GM19023 (cell line): ENCODE data around the gene CD59.
"Not testable (repeated sequence)": the region's sequence is repeated elsewhere in the genome, so short reads cannot be mapped to it uniquely, and the experiment has no call there.

Experiments
- ATAC-seq: cut with Tn5 transposase; IDR thresholded peaks from one replicate; pipeline ENCODE4 v1.9.1; 2021; ENCODE audit warnings: mild to moderate bottlenecking, moderate library complexity; ENCODE audit not compliant: unreplicated experiment

Gene CD59

DNA sequence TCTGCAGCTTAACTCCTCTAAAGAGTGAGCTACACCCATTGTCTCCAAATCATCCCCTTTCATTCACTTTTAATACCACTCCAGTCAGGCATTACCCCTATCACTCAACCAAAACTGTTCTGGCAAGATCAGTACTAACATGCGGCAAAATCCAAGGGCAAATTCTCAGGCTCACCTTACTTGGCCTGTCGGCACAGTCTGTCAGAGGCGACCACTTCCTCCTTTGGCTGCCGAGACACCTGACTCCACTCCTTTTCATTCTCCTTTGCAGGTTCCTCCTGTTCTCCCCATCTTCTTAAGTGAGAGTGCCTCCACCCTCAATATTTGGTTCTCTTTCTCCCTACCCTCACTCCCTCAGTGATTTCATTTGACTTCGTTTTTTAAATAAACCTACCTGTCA, 39.8 kb downstream of the CD59 start:
- ATAC-seq, result no peak

DNA sequence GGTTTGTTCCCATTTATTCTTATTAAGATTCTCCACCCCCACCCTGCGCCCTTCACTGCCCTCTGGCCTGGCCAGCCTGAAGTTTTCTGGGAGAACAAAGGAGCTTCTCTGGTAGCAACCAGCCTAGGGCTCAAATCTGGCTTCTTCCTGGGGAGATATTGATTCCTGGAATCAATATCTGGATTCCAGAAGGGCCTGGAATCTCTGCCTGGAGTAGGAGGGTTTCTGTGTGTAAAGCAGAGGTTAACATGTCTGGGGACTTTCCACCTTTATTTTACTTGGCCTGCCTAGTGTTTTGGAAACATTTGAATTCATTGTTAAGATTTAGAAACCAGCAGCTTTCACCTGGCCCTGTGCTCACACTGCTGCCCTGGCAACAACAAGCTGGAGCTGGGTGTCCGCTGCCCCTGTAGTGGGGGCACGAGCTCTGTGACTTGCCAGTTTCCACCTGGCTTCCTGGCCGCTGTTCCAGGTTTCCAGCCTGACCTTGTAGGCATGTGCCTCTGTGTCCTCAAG, 41.1 kb downstream of the CD59 start:
- no peak for ATAC-seq

DNA sequence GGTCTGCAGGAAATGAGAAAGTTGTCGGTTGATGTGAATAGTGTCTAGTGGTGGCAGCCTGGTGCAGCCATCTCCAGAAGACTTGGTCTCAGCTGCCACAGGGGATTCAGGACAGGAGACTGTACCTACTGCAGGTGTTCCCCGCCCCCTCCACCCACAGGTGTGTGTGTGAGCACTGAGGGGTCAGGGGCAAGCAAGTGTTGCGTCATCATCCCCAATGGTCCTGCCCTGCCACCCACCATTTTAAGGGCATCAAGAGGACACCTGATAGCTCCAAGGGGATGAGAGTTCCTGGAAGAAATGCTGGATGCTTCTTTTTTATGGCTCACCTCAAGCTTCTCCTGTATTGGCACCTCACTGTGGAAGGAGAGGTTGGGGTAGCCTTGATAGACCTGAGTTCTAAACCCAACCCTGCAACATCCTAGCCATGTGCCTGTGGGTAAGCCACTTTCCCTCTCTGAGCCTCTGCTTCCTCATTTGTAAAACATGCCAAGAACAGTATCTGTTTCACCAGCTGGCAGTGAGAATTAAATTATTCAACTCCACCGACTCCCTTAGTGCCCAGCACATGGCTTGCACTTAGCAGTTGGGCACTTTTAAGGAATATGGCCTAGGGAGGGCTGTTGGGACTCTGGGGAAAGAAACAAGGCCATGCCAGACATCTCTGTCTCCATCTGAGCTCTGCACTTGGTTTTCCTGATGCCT, 41.7 kb downstream of the CD59 start:
- no peak for ATAC-seq

DNA sequence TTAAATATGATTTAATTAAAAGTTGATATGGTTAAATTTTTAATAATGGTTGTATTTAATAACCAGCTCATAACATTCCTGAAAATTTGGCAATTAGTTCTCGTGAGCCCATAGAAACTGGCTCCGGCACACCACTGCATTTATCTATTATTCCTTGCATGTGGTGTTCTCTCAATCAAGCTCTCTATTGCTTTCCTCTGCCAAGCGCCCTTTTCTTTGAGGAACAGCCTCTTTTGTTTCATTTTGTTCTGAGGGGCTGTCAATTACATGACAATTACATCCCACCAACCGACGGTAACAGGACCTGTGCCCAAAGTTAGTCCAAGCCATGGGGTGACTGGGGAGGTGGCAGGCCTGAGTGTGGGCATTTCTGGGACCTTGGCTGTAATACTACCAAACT, 43.7 kb downstream of the CD59 start:
- no peak for ATAC-seq

DNA sequence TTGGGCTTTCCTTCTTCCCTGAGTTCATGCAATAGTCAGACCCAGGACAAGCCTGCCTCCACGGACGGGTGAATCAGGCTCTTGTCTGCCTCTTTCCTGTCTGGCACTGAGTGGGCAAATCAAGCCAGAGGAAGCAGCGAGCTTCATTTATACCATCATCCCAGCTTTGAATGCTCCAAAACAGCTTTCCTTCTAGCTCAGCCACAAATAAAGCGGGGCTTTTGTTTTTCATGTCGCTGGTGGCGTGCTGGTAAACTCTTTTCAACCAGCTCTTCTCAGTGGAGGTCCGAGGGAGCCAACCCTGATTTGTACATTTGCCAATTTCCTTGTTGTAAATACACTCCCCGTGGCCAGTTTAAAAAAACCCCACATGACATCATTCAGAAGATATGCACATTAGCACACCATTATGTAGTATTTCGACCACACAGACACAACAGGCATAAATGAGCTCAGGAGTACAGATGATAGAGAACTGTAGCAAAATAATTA, 44.2 kb downstream of the CD59 start:
- no peak for ATAC-seq

DNA sequence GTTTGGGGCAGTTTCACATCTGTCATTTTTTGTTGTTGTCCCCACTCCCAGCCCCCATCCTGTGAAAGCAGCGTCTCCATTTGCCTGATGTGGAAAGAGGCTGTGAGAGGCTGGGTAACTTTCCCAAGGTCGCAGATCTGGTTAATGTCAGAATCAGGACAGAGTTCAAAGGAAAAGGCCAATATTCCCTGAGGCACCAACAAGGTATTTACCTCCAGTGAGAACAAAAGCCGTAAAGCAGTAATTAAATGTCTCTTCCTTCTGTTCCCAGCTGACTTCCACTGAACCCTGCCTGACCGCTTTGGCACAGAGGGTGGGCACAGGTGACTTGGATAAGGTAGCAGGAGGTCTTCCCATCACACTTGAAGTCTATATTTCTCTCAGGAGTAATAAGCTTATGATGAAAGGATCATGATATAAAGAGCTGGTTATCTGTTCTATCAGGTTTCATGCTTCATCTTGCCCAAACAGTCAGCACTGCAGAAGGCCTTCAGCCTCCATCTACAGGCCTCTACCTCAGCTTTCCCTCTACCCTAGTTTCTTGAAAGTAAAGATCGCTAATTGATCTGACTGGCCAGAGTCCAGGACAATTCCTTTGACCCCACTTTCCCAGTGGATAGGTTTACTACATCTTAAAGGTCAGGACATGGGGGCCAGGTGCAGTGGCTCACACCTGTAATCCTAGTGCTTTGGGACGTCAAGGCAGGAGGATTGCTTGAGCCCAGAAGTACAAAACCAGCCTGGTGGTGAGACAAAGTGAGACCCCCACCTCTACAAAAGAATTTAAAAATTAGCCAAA, 45.0 kb downstream of the CD59 start:
- ATAC-seq, result no peak

DNA sequence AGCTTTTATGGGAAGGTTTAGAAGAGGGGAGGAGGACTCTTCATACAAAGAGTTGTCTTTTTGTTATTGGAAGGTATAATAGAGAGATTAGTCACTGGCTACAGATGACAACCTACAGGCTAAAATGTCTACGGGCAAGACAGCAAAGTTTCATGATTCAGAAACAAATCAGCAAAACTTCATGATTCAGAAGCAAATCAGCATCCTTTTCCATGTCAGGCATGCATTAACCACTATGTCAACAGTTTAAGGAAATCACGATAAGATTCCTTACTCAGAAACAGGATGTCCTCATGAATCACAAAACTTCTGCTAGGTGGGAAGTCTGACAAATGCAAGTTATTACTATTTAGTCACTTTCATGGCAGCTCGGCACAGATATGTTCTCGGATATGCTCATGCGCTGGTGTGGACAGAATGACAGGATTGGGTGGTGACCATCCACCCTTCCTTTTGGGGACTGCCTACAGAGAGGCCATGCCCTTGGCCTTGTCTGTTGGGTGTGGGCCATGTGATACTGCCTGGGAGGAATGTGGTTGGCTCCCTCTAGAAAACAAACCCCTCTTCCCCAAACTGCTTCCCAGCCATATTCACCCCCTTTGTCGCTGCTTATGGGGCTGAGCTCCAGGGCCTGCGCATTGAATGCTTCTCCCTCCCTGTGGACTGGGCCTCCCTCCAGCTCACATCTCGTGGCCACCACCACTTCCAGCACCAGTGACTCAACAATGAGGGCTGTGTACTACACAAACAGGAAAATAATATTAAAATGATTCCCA, 45.7 kb downstream of the CD59 start:
- ATAC-seq, result no peak

DNA sequence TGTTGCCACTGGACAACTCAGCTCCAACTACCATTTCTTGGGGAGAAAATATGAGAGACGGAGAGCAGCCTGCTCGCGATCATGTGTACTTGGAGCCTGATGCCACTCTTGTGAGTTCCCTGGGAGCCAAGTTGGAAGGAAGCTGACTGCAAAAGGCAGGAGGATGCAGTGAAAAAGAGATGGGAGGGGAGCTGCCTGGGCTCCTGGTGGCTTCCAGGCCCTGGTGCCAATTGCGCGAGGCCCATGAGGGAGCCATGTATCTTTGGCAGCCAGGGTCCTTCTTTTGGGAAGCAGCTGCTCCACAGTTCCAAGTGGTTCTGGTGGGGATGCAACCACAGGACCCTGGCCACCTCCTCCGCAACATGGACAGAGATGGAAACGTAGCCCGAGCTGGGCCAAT, 46.7 kb downstream of the CD59 start:
- no peak for ATAC-seq

DNA sequence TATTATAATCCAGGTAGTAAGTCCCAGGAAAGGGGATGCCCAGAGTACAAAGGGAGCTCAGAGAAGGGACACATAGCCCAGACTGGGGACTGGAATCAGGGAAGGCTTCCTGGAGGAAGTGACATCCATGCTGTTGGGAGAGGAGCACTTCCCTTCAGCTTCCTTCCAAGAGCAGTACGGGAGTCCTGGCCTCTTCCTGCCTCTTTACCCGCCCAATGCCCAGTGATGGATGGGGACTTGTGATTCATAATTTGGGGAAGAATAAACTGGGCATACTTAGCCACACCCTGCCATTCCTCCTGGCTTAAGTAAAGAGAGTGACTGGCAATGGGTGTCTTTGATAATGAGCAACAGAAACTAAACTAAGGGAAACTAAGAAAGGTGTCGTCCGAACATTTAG, 47.1 kb downstream of the CD59 start:
- ATAC-seq, result no peak

DNA sequence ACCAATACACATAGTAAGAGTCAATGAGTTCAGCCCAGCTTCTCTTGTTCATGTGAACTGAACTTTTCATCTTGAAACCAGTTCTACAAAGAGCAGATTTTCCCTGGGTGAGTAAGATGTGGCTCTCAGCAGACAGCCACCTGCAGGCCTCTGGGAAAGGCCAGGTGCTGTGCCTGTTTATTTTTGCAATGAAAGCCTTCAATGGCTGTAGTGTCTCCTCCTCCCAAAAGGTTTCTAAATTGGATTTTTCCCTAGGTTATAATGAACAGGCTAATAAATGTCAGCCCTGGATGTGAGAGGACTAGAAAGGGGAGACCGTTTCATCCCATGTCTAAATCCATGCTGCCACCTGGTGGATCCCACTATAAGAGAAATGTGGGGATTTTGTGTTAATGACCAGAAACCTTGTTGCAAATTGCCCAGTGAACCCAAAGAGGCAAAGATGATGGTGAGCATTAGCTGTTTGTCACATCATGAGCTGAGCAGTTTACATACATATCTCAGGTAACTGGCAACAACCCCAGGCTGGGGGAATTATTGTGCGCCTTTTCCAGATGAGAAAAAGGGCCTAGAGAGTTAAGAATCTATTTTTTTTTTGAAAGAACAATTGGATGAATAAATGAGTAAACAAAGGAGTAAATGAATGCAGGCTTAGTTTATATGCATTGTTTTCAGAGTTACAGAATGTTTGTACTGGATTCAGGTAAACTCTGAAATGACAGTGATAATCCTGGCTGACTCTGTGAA, 48.3 kb downstream of the CD59 start:
- ATAC-seq, result peak; percentile 67

DNA sequence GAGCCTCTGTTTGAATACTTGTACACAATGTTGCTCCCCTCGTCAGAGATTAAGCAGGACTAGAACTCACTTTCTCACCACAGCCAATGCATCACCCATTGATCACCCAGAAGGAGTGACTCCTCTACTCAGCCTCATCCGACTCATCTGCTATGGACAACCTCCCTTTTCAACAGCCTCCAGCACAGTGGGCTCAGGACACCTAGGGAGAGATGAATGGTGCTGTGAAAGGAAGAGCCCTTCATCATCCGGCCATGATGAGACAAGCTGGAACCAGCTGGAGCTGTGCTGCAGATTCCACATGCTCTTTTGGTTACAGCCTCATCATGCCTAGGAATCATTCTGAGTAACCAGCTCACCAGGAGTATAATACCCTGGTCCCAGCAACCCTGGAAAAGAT, 51.1 kb downstream of the CD59 start:
- no peak for ATAC-seq

DNA sequence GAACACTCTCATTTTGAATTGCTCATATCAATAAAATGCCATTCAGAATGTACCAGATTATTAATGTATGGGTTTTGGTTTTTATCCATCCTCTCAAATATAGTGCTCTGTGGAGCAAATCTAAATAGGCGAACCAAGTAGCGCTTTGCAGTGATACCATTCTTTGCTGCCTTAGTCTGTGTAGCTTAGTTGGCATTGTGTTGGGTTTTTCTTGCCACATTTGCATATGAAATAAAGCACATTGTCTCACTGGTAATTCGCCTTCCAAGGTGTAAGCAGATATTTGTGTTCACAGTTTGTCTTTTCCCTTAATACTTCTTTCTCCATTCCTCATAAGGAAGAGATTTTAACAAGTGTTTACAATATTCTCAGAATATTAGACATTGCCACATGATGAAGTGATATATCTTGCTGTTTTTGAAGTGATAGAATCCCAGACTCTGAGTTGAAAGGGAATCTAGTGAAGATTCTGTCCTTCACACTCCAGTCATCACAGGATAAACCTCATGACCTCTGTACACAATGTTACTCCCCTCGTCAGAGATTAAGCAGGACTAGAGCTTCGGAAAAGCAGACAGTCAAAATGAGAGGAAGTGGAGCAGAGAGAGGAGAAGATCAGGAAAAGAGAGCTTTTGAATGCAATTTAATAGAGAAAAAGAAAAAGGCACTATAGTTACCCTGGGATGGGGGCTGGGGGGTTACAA, 52.1 kb downstream of the CD59 start:
- no peak for ATAC-seq

DNA sequence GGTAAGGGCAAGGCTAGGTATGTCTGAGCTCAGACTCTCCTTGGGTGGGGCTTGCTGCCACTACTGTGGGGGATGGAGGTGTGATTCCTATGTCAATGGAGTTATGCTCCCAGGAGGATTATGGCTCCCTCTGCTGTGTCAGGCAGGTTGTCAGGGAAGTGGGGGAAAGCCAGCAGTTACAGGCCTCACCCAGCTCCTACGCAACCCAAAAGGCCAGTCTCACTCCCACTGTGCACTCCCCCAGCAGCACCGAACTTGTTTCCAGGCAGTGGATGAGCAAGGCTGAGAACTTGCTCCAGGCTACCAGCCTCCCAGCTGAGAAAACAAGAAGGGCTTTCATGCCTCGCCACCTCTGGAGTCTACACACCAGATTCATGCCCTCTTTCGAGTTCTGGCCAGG, 53.8 kb downstream of the CD59 start:
- no peak for ATAC-seq

DNA sequence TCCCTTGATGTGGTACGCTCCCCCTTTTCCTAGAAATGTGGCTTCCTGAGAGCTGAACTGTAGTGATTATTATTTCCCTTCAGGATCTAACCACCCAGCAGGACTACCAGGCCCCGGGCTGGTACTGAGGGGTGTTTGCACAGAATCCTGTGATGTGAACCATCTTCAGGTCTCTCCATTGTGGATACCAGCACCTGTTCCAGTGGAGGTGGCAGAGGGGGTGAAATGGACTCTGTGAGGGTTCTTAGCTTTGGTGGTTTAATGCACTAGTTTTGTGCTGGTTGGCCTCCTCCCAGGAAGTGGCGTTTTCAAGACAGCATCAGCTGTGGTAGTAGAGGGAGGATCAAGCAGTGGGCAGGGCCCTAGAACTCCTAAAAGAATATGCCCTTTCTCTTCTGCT, 54.2 kb downstream of the CD59 start:
- no peak for ATAC-seq

DNA sequence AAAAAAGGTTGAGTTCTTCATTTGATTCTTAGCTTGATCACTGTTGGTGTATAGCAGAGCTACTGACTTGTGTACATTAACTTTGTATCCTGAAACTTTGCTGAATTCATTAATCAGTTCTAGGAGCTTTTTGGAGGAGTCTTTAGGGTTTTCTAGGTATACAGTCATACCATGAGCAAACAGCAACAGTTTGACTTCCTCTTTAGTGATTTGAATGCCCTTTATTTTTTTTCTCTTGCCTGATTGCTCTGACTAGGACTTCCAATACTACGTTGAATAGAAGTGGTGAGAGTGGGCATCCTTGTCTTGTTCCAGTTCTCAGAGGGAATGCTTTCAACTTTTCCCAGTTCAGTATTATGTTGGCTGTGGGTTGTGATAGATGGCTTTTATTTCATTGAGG, 57.6 kb downstream of the CD59 start:
- ATAC-seq, result not testable (repeated sequence)

DNA sequence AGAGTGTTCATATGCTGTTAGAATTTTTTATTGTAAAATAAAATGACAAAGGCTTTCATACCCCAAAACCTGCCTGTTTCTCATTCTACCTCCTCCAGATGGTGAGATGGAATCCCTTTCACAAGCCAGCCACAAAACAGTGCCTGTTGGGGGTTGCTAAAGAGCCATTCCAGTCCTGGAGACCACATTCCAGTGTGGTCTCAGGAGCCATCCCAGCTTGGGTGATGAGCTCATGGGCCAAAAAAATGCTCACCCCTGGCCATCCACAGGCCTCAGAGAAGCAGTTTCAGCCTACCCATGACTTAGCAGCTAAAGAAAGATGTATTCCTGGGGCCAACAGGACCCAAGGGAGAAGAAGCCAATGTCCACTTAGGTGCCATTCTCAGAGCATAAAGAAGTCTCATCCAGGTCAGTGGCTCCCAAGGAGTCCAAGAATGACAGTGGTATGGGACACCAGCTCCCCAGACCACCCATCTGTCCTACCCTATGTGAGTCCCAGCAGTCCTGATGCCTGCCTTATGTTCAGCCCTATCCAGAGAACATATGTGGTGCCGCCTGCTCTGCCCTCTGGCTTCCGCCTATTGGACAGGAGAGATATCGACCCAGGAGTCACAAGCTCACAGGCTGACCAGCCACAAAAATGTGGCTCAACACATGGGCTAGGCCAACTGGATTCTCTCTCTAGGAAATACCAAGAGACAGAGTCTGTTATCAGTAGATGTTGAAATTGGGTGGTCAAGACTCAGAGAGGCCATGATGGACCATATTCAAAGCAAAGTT, 62.0 kb downstream of the CD59 start:
- no peak for ATAC-seq

DNA sequence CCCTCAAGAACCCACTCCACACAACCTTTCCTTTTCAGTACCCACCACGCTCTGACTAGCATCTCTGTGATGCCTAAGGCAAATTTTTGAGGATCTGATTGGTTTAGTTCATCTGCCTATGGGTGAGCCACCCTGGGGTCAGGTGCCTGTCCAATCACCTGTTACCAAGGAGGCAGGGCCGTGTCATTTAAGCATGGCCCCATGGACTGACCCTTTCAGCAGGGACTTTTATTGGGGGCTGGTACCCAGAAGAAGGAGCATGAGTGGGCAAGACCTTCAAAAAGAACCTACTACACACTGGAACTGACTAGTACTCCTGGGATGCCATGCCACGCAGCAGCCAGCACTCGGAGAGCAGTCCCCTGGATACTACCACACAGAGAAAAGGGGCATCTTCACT, 64.0 kb downstream of the CD59 start:
- ATAC-seq, result no peak

DNA sequence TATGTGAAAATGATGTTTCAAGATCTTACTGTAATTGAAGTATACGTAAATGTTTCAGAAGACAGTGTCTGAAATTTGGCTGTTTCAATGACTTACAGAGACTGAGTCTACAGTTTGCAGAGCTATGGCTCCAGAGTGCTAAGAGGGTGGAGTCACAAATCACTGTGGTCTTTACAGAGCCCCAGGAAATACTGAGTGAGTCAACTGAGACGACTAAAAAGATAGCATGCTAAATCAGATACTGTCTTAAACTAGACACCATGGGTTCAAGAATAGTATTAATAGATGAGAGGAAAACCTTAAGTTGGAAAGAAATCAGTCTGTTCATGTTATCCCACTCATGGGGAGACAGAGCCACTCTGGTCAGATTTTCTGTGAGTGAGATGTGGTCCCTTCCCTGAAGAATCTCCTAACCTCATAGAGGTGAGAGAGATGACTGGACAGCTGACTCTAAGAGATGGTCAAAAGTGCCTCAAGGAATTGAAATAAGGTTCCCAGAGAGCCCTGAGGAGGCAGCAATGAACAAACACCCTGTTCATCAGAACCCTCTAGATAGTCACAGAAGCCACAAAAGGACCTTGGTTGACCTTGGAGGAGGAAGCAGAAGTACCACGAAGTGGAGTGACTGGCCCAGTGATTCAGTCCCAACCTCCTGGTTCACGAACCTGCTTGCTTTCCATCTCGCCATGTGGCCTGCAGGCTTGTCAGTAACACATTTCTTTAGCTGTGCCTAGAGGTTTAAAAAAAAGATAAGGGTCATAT, 65.8 kb downstream of the CD59 start:
- peak; percentile 54 for ATAC-seq
